SK-N-SH (cell line): ENCODE data around the gene DNMT3A. TPM values are rescaled to one million over a fixed set of nuclear protein-coding genes. Genes with fewer than 3 reads are reported as not detected.

Source experiments
- CTCF ChIA-PET: fragments of 300-600, 350-600 bp; formaldehyde crosslinking; extraction: SDS; loops from one replicate; lab custom pipeline; 2021; lab: Yijun Ruan, JAX
- POLR2A ChIA-PET: fragments of 350-600 bp; sonication (Branson Sonifier 250); formaldehyde crosslinking; extraction: SDS; loops from one replicate; lab custom pipeline; 2020; ENCODE audit warnings: antibody characterized with exemption, inconsistent platforms; lab: Yijun Ruan, JAX
- DNase-seq: peaks from one replicate; pipeline ENCODE4 v3.0.0; 2012
- H2AFZ ChIP-seq: fragments of 200-600 bp; sonication (generic); 2 replicates; pipeline ENCODE4 v1.8.1; 2016; ENCODE audit warnings: antibody characterized with exemption, mild to moderate bottlenecking, low read depth
- H3F3A ChIP-seq: fragments of 200-600 bp; sonication (generic); replicated peaks from 2 replicates; pipeline ENCODE3; 2016; ENCODE audit warnings: antibody characterized with exemption, mild to moderate bottlenecking; ENCODE audit not compliant: insufficient read depth
- H3K27ac ChIP-seq, 2 experiments: fragments of 200-500 bp in 1 of 2; fragments of 200-600 bp in 1 of 2; sonication (Bioruptor generic) in 1 of 2; sonication (generic), shearing (Covaris generic) in 1 of 2; 2 replicates each; pipeline versions ENCODE4 v1.5.1 to v1.6.1; 2014 to 2016; ENCODE audit warnings: low read depth in 2 of 2, inconsistent platforms in 1 of 2, low read length in 1 of 2, mild to moderate bottlenecking in 1 of 2, mixed read lengths in 1 of 2
- H3K27me3 ChIP-seq: fragments of 200-600 bp; sonication (generic), shearing (Covaris generic); 2 replicates; pipeline ENCODE4 v1.6.1; 2016; ENCODE audit warnings: mixed run types; ENCODE audit not compliant: insufficient read depth
- H3K36me3 ChIP-seq, 2 experiments: fragments of 200-500 bp in 1 of 2; fragments of 200-600 bp in 1 of 2; sonication (Bioruptor generic) in 1 of 2; sonication (generic) in 1 of 2; replicated peaks in 1 of 2; 2 replicates each; pipeline versions ENCODE3 to v1.5.1; 2014 to 2016; ENCODE audit warnings: low read length in 1 of 2, mild to moderate bottlenecking in 1 of 2; ENCODE audit not compliant: insufficient read depth in 2 of 2, control insufficient read depth in 1 of 2
- H3K4me1 ChIP-seq, 2 experiments: fragments of 200-500 bp in 1 of 2; fragments of 200-600 bp in 1 of 2; sonication (Bioruptor generic) in 1 of 2; sonication (generic), shearing (Covaris generic) in 1 of 2; 2 replicates each; pipeline versions ENCODE4 v1.5.1 to v1.6.1; 2014 to 2016; ENCODE audit warnings: low read depth in 1 of 2, low read length in 1 of 2, mixed run types in 1 of 2; ENCODE audit not compliant: insufficient read depth in 2 of 2, control insufficient read depth in 1 of 2
- H3K4me2 ChIP-seq: fragments of 200-600 bp; sonication (generic), shearing (Covaris generic); 2 replicates; pipeline ENCODE4 v1.6.1; 2017; ENCODE audit warnings: mixed run types
- H3K4me3 ChIP-seq, 2 experiments: fragments of 200-500 bp in 1 of 2; fragments of 200-600 bp in 1 of 2; sonication (Bioruptor generic) in 1 of 2; sonication (generic), shearing (Covaris generic) in 1 of 2; 2 replicates each; pipeline versions ENCODE4 v1.5.1 to v1.8.1; 2014 to 2016; ENCODE audit warnings: low read depth in 2 of 2, inconsistent platforms in 1 of 2, low read length in 1 of 2, mild to moderate bottlenecking in 1 of 2, mixed read lengths in 1 of 2, moderate library complexity in 1 of 2
- H3K79me2 ChIP-seq: fragments of 200-600 bp; sonication (generic); 2 replicates; pipeline ENCODE4 v1.8.1; 2017; ENCODE audit warnings: mild to moderate bottlenecking; ENCODE audit not compliant: insufficient read depth
- H3K9ac ChIP-seq: fragments of 200-600 bp; sonication (generic); 2 replicates; pipeline ENCODE4 v1.6.1; 2017; ENCODE audit warnings: mixed run types
- H3K9me2 ChIP-seq: fragments of 200-600 bp; sonication (generic); 2 replicates; pipeline ENCODE4 v1.6.1; 2017; ENCODE audit warnings: mixed run types
- H3K9me3 ChIP-seq: fragments of 200-600 bp; sonication (generic); 2 replicates; pipeline ENCODE4 v1.6.1; 2017; ENCODE audit warnings: mixed run types, mild to moderate bottlenecking, moderate library complexity
- H4K20me1 ChIP-seq: fragments of 200-600 bp; sonication (generic); 2 replicates; pipeline ENCODE4 v1.6.1; 2017; ENCODE audit warnings: mild to moderate bottlenecking, mixed run types; ENCODE audit not compliant: insufficient read depth
- FOSL2 ChIP-seq: IDR thresholded peaks from 2 replicates; pipeline ENCODE4 v1.4.0; 2012; ENCODE audit warnings: low read depth, mild to moderate bottlenecking, moderate library complexity, borderline replicate concordance
- FOXJ3 ChIP-seq: sonication (generic); formaldehyde crosslinking; IDR thresholded peaks from 2 replicates; pipeline ENCODE4 v1.5.1; 2020; ENCODE audit warnings: mild to moderate bottlenecking, missing genetic modification reagents
- GABPA ChIP-seq: IDR thresholded peaks from 2 replicates; pipeline ENCODE4 v1.4.0; 2012; ENCODE audit warnings: low read depth, mild to moderate bottlenecking
- GATA2 ChIP-seq: sonication (generic); formaldehyde crosslinking; IDR thresholded peaks from 2 replicates; pipeline ENCODE4 v1.5.0; 2020; ENCODE audit warnings: mild to moderate bottlenecking, missing genetic modification reagents
- NFIC ChIP-seq: IDR thresholded peaks from 2 replicates; pipeline ENCODE4 v1.4.0; 2012; ENCODE audit warnings: borderline replicate concordance
- POLR2AphosphoS5 ChIP-seq: IDR thresholded peaks from 2 replicates; pipeline ENCODE4 v1.6.1; 2012; ENCODE audit warnings: low read depth, low read length
- RAD21 ChIP-seq: IDR thresholded peaks from 2 replicates; pipeline ENCODE4 v1.6.1; 2012; ENCODE audit warnings: mild to moderate bottlenecking, low read length
- RCOR1 ChIP-seq: fragments of 150-350 bp; IDR thresholded peaks from 2 replicates; pipeline ENCODE4 v1.6.1; 2017; ENCODE audit warnings: antibody characterized with exemption, low read length
- RXRA ChIP-seq: IDR thresholded peaks from 2 replicates; pipeline ENCODE4 v1.4.0; 2012; ENCODE audit warnings: low read depth, mild to moderate bottlenecking, borderline replicate concordance
- SIN3A ChIP-seq: IDR thresholded peaks from 2 replicates; pipeline ENCODE4 v1.6.1; 2012; ENCODE audit warnings: low read depth, mild to moderate bottlenecking, low read length, moderate library complexity, borderline replicate concordance
- SMC3 ChIP-seq: IDR thresholded peaks from 2 replicates; pipeline ENCODE4 v1.6.1; 2012; ENCODE audit warnings: low read depth, low read length, improper control_type of control experiment
- TAF1 ChIP-seq: IDR thresholded peaks from 2 replicates; pipeline ENCODE4 v1.6.1; 2012; ENCODE audit warnings: low read depth, mild to moderate bottlenecking, low read length, moderate library complexity, borderline replicate concordance
- USF1 ChIP-seq: IDR thresholded peaks from 2 replicates; pipeline ENCODE4 v1.4.0; 2012; ENCODE audit warnings: low read depth, borderline replicate concordance
- ZBTB33 ChIP-seq: IDR thresholded peaks from 2 replicates; pipeline ENCODE4 v1.4.0; 2012; ENCODE audit warnings: low read depth, borderline replicate concordance
- WGBS: methylation state at CpG from one replicate; pipeline ENCODE4 v1.1.6; 2017; ENCODE audit warnings: low lambda C conversion rate; 5-methylcytosine and 5-hydroxymethylcytosine counted together
- polyA plus RNA-seq, 3 experiments: library from polyadenylated mRNA; depleted of rRNA; stranded (reverse); fragments of >200 nt; gene quantifications; 2 replicates each; pipeline ENCODE4 v1.2.3, GENCODE V29; 2012
- TF ChIP-seq, protein P1 (sequence below): fragments of 200-600 bp; sonication (generic); IDR thresholded peaks from 2 replicates; pipeline ENCODE4 v1.6.1; 2017; ENCODE audit warnings: antibody characterized with exemption, mild to moderate bottlenecking, moderate library complexity
- TF ChIP-seq, protein P2 (sequence below): fragments of 150-350 bp; IDR thresholded peaks from 2 replicates; pipeline ENCODE4 v1.6.1; 2017; ENCODE audit warnings: antibody characterized with exemption, low read length, low read depth, borderline replicate concordance
- TF ChIP-seq, protein P3 (sequence below): IDR thresholded peaks from 2 replicates; pipeline ENCODE4 v1.6.1; 2012; ENCODE audit warnings: mild to moderate bottlenecking, low read depth, low read length, moderate library complexity

DNMT3A gene
- polyA plus RNA-seq, 1 of the 3 experiments (the other 2 are of a cell fraction), result 5.6 TPM

DNA sequence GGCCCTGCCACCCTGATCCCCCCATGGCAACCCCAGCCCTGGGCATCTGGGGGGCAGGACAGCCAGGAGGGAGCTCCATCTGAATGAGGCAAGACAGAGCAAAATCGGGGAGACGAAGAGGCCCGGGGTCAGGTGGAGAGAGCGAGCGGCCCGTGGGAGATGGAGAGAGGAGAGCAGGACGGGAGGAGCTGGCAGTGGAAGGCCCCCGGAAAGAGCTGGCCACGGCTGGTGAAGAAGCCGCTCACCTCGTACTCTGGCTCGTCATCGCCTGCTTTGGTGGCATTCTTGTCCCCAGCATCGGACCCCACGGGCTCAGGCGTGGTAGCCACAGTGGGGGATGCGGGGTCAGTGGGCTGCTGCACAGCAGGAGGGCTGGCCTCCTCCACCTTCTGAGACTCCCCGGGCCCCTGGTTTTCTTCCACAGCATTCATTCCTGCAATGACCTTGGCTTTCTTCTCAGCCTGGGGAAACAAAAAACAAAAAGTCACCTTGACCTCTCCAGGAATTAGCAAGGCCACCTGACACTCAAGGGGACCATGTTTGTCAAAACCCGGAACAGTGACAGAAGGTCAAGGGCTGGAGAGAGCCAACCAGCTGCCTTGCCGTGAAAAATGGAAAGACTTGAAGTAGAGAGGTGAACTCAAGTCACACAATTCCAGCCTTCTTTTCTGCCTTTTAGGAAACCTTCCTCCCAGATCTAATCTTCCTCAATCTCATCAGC lies 93.8 kb downstream of the DNMT3A start:
- TF ChIP-seq ZBTB33 (no peak), FOXJ3 (no peak), GABPA (no peak), POLR2AphosphoS5 (no peak), SMC3 (no peak), SIN3A (no peak), TAF1 (no peak), USF1 (no peak), RCOR1 (no peak), GATA2 (CRISPR knock-in tag) (no peak), FOSL2 (no peak), RXRA (no peak), NFIC (no peak), RAD21 (no peak)
- TF ChIP-seq, protein P1, sequence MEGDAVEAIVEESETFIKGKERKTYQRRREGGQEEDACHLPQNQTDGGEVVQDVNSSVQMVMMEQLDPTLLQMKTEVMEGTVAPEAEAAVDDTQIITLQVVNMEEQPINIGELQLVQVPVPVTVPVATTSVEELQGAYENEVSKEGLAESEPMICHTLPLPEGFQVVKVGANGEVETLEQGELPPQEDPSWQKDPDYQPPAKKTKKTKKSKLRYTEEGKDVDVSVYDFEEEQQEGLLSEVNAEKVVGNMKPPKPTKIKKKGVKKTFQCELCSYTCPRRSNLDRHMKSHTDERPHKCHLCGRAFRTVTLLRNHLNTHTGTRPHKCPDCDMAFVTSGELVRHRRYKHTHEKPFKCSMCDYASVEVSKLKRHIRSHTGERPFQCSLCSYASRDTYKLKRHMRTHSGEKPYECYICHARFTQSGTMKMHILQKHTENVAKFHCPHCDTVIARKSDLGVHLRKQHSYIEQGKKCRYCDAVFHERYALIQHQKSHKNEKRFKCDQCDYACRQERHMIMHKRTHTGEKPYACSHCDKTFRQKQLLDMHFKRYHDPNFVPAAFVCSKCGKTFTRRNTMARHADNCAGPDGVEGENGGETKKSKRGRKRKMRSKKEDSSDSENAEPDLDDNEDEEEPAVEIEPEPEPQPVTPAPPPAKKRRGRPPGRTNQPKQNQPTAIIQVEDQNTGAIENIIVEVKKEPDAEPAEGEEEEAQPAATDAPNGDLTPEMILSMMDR, result no peak
- TF ChIP-seq, protein P2, sequence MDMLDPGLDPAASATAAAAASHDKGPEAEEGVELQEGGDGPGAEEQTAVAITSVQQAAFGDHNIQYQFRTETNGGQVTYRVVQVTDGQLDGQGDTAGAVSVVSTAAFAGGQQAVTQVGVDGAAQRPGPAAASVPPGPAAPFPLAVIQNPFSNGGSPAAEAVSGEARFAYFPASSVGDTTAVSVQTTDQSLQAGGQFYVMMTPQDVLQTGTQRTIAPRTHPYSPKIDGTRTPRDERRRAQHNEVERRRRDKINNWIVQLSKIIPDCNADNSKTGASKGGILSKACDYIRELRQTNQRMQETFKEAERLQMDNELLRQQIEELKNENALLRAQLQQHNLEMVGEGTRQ, result no peak
- TF ChIP-seq, protein P3, sequence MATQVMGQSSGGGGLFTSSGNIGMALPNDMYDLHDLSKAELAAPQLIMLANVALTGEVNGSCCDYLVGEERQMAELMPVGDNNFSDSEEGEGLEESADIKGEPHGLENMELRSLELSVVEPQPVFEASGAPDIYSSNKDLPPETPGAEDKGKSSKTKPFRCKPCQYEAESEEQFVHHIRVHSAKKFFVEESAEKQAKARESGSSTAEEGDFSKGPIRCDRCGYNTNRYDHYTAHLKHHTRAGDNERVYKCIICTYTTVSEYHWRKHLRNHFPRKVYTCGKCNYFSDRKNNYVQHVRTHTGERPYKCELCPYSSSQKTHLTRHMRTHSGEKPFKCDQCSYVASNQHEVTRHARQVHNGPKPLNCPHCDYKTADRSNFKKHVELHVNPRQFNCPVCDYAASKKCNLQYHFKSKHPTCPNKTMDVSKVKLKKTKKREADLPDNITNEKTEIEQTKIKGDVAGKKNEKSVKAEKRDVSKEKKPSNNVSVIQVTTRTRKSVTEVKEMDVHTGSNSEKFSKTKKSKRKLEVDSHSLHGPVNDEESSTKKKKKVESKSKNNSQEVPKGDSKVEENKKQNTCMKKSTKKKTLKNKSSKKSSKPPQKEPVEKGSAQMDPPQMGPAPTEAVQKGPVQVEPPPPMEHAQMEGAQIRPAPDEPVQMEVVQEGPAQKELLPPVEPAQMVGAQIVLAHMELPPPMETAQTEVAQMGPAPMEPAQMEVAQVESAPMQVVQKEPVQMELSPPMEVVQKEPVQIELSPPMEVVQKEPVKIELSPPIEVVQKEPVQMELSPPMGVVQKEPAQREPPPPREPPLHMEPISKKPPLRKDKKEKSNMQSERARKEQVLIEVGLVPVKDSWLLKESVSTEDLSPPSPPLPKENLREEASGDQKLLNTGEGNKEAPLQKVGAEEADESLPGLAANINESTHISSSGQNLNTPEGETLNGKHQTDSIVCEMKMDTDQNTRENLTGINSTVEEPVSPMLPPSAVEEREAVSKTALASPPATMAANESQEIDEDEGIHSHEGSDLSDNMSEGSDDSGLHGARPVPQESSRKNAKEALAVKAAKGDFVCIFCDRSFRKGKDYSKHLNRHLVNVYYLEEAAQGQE, result no peak
- Histone ChIP-seq H3K9me3 (no peaks in the 10 kb centered on the region), H3K79me2 (no peaks in the 10 kb centered on the region), H3K4me1 (peaks cover 8 to 35% of the 10 kb centered on the region in 2 experiments), H3K9ac (no peak overlapping the region), H3K4me3 (no peak overlapping the region), H3K36me3 (peaks cover 7 to 62% of the 10 kb centered on the region in 2 experiments), H3K9me2 (no peaks in the 10 kb centered on the region), H3K27ac (no peak overlapping the region), H4K20me1 (no peaks in the 10 kb centered on the region), H2AFZ (no peak overlapping the region), H3F3A (no peaks in the 10 kb centered on the region), H3K27me3 (no peaks in the 10 kb centered on the region), H3K4me2 (no peak overlapping the region)
- DNase-seq, result no peak
- CTCF ChIA-PET, result interaction anchor here (0.6 to 2.9 kb wide), 5 partner anchors 18 to 129 kb away, joined by 3 to 24 read pairs (median 4); no protein-coding TSS in a partner anchor
- POLR2A ChIA-PET, result no interaction called here
- WGBS, result 96% methylated on average over 19 of the region's 20 CpGs
